Activated CD8-positive, alpha-beta T cell treated with anti-CD3 and anti-CD28 coated beads for 36 hours (primary cell): ENCODE measurements around the gene MYLK. TPM values are rescaled to one million over a fixed set of nuclear protein-coding genes. Genes with fewer than 3 reads are reported as not detected.

Source experiments
- ATAC-seq: fragments of 200-7000 bp; cut with Tn5 transposase; one replicate; pipeline ENCODE4 v1.10.0; 2021; ENCODE audit warnings: mild to moderate bottlenecking, moderate library complexity
- CTCF ChIA-PET: fragments of 350-600 bp; sonication (Branson Sonifier 250); formaldehyde crosslinking; loops from one replicate; lab custom pipeline; 2021; ENCODE audit warnings: antibody characterized with exemption; lab: Charles Lee
- POLR2A ChIA-PET: fragments of 350-600 bp; sonication (Branson Sonifier 250); formaldehyde crosslinking; loops from one replicate; lab custom pipeline; 2021; ENCODE audit warnings: antibody characterized with exemption; lab: Charles Lee
- DNase-seq: peaks from one replicate; pipeline ENCODE4 v3.0.0-alpha.2; 2020
- H3K27ac Mint-ChIP-seq: one replicate; pipeline ENCODE4 v1.8.0; 2021; ENCODE audit warnings: mild to moderate bottlenecking, mixed read lengths
- H3K27me3 Mint-ChIP-seq: one replicate; pipeline ENCODE4 v1.8.0; 2021; ENCODE audit warnings: mixed read lengths
- H3K36me3 Mint-ChIP-seq: one replicate; pipeline ENCODE4 v1.8.0; 2021; ENCODE audit warnings: low read depth, mixed read lengths
- H3K4me1 Mint-ChIP-seq: one replicate; pipeline ENCODE4 v1.8.0; 2021; ENCODE audit warnings: low read depth, mixed read lengths
- H3K4me3 Mint-ChIP-seq: one replicate; pipeline ENCODE4 v1.8.0; 2021; ENCODE audit warnings: mild to moderate bottlenecking, moderate library complexity, mixed read lengths
- H3K9me3 Mint-ChIP-seq: one replicate; pipeline ENCODE4 v1.8.0; 2021; ENCODE audit warnings: mixed read lengths
- intact Hi-C: fragments of 100-400 bp; cut with micrococcal nuclease; formaldehyde crosslinking; loops from one replicate; pipeline ENCODE4 v1.10.0; 2022
- total RNA-seq, 2 experiments: library from RNA; stranded (reverse); gene quantifications; one replicate each; pipeline ENCODE4 v1.2.3, GENCODE V29; 2021
- TF ChIP-seq, protein P1 (sequence below): fragments of 200-600 bp; IDR thresholded peaks from one replicate; pipeline ENCODE4 v1.8.0; 2022; ENCODE audit warnings: antibody characterized with exemption, mild to moderate bottlenecking

MYLK gene
- total RNA-seq, 2 experiments from 2014 or later: 0.34 TPM; not detected in 1

DNA sequence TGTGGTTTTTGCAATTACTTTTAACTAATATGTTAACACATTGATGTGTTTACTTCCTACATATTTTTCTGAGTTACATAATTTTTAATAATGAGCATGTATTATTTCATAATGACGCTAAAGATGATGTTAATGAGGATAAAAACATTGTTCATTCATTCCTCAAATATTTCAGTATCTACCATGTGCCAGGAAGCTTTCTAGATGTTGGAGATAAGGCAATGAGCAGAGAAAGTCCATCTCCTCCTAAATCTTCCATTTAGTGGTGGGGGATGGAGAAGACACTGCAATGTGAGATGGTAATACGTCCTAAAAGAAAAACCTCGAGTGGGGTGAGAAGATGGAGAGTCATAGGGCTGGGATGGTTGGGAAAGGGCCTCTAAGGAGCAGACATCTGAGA is 132.7 kb downstream of the MYLK start:
- Mint-ChIP-seq H3K9me3 (no peaks in the 10 kb centered on the region), H3K27me3 (peaks cover 2% of the 10 kb centered on the region), H3K36me3 (no peaks in the 10 kb centered on the region), H3K4me3 (no peak overlapping the region), H3K27ac (no peak overlapping the region), H3K4me1 (no peaks in the 10 kb centered on the region)
- CTCF ChIA-PET: no interaction called here
- ATAC-seq: no peak
- TF ChIP-seq, protein P1, sequence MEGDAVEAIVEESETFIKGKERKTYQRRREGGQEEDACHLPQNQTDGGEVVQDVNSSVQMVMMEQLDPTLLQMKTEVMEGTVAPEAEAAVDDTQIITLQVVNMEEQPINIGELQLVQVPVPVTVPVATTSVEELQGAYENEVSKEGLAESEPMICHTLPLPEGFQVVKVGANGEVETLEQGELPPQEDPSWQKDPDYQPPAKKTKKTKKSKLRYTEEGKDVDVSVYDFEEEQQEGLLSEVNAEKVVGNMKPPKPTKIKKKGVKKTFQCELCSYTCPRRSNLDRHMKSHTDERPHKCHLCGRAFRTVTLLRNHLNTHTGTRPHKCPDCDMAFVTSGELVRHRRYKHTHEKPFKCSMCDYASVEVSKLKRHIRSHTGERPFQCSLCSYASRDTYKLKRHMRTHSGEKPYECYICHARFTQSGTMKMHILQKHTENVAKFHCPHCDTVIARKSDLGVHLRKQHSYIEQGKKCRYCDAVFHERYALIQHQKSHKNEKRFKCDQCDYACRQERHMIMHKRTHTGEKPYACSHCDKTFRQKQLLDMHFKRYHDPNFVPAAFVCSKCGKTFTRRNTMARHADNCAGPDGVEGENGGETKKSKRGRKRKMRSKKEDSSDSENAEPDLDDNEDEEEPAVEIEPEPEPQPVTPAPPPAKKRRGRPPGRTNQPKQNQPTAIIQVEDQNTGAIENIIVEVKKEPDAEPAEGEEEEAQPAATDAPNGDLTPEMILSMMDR: no peak
- POLR2A ChIA-PET: no interaction called here
- intact Hi-C loops: no loop called here
- no peak for DNase-seq

DNA sequence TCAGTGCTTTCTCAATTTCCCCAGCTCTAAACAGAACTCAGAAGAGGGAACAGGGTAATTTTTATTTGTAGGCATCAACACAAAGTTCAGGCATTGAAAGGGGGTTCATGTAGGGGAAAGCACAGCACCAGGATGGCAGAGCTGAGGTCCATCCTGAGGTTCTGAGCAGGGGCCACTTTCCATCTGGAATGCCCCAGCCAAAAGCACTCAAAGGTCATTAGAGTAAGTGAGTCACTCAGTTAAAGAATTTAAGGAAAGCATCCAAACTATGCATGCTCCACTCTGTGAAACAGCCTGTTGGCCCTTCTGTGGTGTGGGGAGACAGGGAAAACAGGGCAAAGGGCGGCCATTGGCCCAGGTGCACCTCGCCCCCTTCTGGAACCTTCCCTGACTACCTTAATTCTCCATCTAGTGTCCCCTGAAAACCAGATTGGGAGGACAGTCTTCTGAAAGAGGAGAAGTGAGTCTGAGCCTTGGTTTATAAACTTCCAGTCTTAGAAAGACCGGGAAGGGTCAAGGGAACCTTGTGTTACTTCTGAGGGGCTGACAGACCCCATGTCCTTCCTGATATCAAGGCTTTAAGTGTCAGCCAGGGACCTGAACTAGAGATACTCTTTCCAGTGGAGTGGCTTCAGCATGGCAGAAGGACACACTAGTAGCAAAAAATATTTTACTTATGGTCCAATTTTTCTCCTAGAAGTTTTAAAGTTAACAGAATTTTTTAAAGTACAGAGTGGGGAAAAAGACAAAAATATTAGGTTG is 133.3 kb downstream of the MYLK start:
- Mint-ChIP-seq H3K27ac (no peak overlapping the region), H3K4me3 (no peak overlapping the region), H3K4me1 (no peaks in the 10 kb centered on the region), H3K27me3 (peaks cover 4% of the 10 kb centered on the region), H3K9me3 (no peaks in the 10 kb centered on the region), H3K36me3 (no peaks in the 10 kb centered on the region)
- CTCF ChIA-PET: interaction anchor here (1.5 kb wide), 1 partner anchor 27 kb away, joined by 5 read pairs; no protein-coding TSS in a partner anchor
- DNase-seq (no peak), ATAC-seq (no peak)
- POLR2A ChIA-PET: no interaction called here
- TF ChIP-seq, protein P1: no peak
- intact Hi-C loops: no loop called here

DNA sequence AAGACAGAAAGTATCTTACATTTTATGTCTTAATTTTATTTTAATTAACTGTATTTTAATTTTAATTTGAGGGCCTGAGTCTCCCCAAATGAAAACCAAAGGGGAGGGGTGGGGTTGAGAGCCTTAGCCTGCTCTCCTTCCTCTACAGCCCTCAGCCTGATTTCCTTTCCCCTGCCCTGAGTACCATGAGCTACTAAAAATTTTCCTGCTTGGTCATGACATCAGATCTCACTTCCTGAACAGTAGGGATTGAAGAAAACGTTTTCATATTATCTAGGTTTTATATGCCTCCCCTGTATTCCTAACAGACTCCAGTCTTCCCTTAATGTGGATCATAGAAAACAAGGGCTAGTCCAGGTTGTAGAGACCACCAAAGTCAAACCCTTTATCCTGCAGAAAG is 133.9 kb downstream of the MYLK start:
- no peak overlapping the region for H3K4me3 Mint-ChIP-seq
- peaks cover 6% of the 10 kb centered on the region for H3K27me3 Mint-ChIP-seq
- intact Hi-C loops: no loop called here
- H3K36me3 Mint-ChIP-seq: no peaks in the 10 kb centered on the region
- ATAC-seq (no peak), DNase-seq (no peak)
- H3K9me3 Mint-ChIP-seq: no peaks in the 10 kb centered on the region
- POLR2A ChIA-PET: no interaction called here
- CTCF ChIA-PET: interaction anchor here (1.5 kb wide), 1 partner anchor 27 kb away, joined by 5 read pairs; no protein-coding TSS in a partner anchor
- TF ChIP-seq, protein P1: no peak
- H3K27ac Mint-ChIP-seq: no peak overlapping the region
- no peaks in the 10 kb centered on the region for H3K4me1 Mint-ChIP-seq

DNA sequence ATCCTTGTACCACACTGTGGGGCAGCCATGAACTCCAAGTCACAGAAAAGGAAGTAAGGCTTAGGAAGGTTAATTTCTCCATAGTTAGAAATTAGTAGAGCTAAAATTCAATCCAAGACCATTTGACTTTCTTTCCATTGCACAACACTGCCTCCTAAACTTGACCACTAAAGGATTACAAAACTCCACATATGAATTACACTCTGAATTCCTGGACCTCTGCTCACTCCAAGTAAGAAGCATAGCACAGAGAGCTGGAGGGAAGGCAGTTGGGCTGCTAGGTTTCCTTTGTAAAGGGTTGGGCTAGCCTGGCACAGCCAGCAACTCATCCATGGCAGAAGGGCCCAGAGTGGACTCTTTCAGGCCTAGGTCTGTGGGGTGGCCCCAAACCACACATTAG is 134.4 kb downstream of the MYLK start:
- CTCF ChIA-PET: interaction anchor here (1.5 kb wide), 1 partner anchor 26 kb away, joined by 5 read pairs; no protein-coding TSS in a partner anchor
- intact Hi-C loops: no loop called here
- no peak for ATAC-seq

More for the DNA sequence above, 134.4 kb downstream of the MYLK start:
- TF ChIP-seq, protein P1: no peak
- H3K36me3 Mint-ChIP-seq: no peaks in the 10 kb centered on the region
- peaks cover 6% of the 10 kb centered on the region for H3K27me3 Mint-ChIP-seq
- no peaks in the 10 kb centered on the region for H3K9me3 Mint-ChIP-seq
- DNase-seq: no peak
- H3K4me1 Mint-ChIP-seq: no peaks in the 10 kb centered on the region
- no peak overlapping the region for H3K4me3 Mint-ChIP-seq
- no peak overlapping the region for H3K27ac Mint-ChIP-seq
- POLR2A ChIA-PET: no interaction called here
